OCI-LY3 (cell line): ENCODE data around the gene SPINT4.

Experiments
- CTCF ChIP-seq: fragments of 200-600, 300-600 bp; sonication (generic); IDR thresholded peaks from 2 replicates; pipeline ENCODE4 v1.5.1; 2014; ENCODE audit warnings: antibody characterized with exemption, low read length, low read depth
- EZH2phosphoT487 ChIP-seq: fragments of 200-600 bp; shearing (Covaris generic); IDR thresholded peaks from 2 replicates; pipeline ENCODE4 v1.6.1; 2018; ENCODE audit warnings: antibody characterized with exemption, mixed run types, low read depth

GRCh38 chr20:45751721-45752120 lies 29.6 kb downstream of the SPINT4 start:
- TF ChIP-seq CTCF = no peak
- no peak for TF ChIP-seq EZH2phosphoT487
